Neural cell (in vitro differentiated cells): ENCODE measurements around the gene PDPK1.

Source experiments
- EZH2 ChIP-seq: fragments of 200-600, 300-800 bp; shearing (Covaris generic), sonication (generic); IDR thresholded peaks from 2 replicates; pipeline ENCODE4 v1.6.1; 2014; ENCODE audit warnings: antibody characterized with exemption, low read length, borderline replicate concordance, mild to moderate bottlenecking; ENCODE audit not compliant: insufficient read depth, poor library complexity, severe bottlenecking
- POLR2AphosphoS5 ChIP-seq: IDR thresholded peaks from 2 replicates; pipeline ENCODE4 v1.6.1; 2012
- RAD21 ChIP-seq: fragments of 450-650 bp; conservative IDR thresholded peaks from 2 replicates; pipeline ENCODE4 v1.6.1; 2014; ENCODE audit warnings: antibody characterized with exemption, mild to moderate bottlenecking, moderate library complexity
- SMC3 ChIP-seq: fragments of 450-650 bp; conservative IDR thresholded peaks from 2 replicates; pipeline ENCODE4 v1.6.1; 2014; ENCODE audit warnings: antibody characterized with exemption, mild to moderate bottlenecking, moderate library complexity; ENCODE audit not compliant: poor library complexity
- TAF1 ChIP-seq: IDR thresholded peaks from 2 replicates; pipeline ENCODE4 v1.6.1; 2012; ENCODE audit warnings: low read depth
- TF ChIP-seq, protein P1 (sequence below): fragments of 450-650 bp; IDR thresholded peaks from 2 replicates; pipeline ENCODE4 v1.5.1; 2014; ENCODE audit warnings: antibody characterized with exemption, mild to moderate bottlenecking, moderate library complexity; ENCODE audit not compliant: poor library complexity, severe bottlenecking
- TF ChIP-seq, protein P2 (sequence below): IDR thresholded peaks from 2 replicates; pipeline ENCODE4 v1.6.1; 2012; ENCODE audit warnings: borderline replicate concordance

DNA sequence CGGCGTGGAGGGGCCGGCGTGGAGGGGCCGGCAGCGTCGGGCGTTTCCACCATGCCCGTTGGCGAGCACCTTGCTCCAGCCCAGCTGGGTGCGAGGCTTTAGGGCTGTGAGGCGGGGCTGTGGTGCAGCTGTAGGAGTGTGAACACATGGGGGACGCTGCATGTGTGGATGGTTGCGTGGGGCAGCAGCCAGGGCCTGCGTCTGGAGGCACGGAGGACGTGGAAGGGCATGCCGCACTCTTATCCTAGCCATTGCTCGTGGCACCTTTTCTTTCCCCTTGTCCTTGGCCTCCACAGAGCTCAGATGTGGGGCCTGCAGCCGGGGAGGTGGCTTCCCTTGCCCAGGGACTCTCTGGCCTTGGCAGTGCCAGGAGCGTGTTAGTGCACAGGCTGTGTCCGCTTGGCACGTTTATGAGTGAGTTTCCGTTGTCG is 47.8 kb downstream of the PDPK1 start:
- TF ChIP-seq, protein P1, sequence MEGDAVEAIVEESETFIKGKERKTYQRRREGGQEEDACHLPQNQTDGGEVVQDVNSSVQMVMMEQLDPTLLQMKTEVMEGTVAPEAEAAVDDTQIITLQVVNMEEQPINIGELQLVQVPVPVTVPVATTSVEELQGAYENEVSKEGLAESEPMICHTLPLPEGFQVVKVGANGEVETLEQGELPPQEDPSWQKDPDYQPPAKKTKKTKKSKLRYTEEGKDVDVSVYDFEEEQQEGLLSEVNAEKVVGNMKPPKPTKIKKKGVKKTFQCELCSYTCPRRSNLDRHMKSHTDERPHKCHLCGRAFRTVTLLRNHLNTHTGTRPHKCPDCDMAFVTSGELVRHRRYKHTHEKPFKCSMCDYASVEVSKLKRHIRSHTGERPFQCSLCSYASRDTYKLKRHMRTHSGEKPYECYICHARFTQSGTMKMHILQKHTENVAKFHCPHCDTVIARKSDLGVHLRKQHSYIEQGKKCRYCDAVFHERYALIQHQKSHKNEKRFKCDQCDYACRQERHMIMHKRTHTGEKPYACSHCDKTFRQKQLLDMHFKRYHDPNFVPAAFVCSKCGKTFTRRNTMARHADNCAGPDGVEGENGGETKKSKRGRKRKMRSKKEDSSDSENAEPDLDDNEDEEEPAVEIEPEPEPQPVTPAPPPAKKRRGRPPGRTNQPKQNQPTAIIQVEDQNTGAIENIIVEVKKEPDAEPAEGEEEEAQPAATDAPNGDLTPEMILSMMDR, result no peak
- TF ChIP-seq POLR2AphosphoS5, result no peak
- TF ChIP-seq, protein P2, sequence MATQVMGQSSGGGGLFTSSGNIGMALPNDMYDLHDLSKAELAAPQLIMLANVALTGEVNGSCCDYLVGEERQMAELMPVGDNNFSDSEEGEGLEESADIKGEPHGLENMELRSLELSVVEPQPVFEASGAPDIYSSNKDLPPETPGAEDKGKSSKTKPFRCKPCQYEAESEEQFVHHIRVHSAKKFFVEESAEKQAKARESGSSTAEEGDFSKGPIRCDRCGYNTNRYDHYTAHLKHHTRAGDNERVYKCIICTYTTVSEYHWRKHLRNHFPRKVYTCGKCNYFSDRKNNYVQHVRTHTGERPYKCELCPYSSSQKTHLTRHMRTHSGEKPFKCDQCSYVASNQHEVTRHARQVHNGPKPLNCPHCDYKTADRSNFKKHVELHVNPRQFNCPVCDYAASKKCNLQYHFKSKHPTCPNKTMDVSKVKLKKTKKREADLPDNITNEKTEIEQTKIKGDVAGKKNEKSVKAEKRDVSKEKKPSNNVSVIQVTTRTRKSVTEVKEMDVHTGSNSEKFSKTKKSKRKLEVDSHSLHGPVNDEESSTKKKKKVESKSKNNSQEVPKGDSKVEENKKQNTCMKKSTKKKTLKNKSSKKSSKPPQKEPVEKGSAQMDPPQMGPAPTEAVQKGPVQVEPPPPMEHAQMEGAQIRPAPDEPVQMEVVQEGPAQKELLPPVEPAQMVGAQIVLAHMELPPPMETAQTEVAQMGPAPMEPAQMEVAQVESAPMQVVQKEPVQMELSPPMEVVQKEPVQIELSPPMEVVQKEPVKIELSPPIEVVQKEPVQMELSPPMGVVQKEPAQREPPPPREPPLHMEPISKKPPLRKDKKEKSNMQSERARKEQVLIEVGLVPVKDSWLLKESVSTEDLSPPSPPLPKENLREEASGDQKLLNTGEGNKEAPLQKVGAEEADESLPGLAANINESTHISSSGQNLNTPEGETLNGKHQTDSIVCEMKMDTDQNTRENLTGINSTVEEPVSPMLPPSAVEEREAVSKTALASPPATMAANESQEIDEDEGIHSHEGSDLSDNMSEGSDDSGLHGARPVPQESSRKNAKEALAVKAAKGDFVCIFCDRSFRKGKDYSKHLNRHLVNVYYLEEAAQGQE, result no peak
- no peak for TF ChIP-seq EZH2
- no peak for TF ChIP-seq SMC3
- TF ChIP-seq TAF1, result no peak
- TF ChIP-seq RAD21, result no peak
